ENCODE measurements around the gene SH3RF3.

Gene SH3RF3

GRCh38 chr2:109473616-109474318, 344.8 kb downstream of the SH3RF3 start:
- Histone ChIP-seq H4K20me1 (peaks cover 0 to 48% (median 28%) of the 10 kb centered on the region in 11 experiments; a peak in 13 of 22 replicates), H3K36me3 (peaks cover 0 to 33% (median 7%) of the 10 kb centered on the region in 11 experiments; a peak in 9 of 22 replicates), H3K4me2 (peak overlapping the region; percentile 59 to 97 (median 88)), H3K4me1 (peaks cover 77 to 100% (median 100%) of the 10 kb centered on the region in 10 experiments), H3K9me3 (replicated peaks in 1 of 11) (peaks cover 0 to 8% (median 0%) of the 10 kb centered on the region in 11 experiments; a peak in 6 of 22 replicates), H3K9ac (peak overlapping the region in 5 of 11 experiments; percentile 0 to 64 (median 47); a peak in 7 of 22 replicates), H3K27ac (peak overlapping the region in 7 of 11 experiments; percentile 38 to 69 (median 60); a peak in 14 of 22 replicates), H3K27me3 (no peaks in the 10 kb centered on the region), H3K4me3 (peak overlapping the region in 4 of 10 experiments; percentile 1 to 40 (median 26); a peak in 4 of 20 replicates)
- TF ChIP-seq Cebpa-rat (IDR thresholded peaks at IDR 0.05) = no peak

GRCh38 chr2:109474319-109474825, 345.4 kb downstream of the SH3RF3 start:
- Histone ChIP-seq H4K20me1 (peaks cover 0 to 50% (median 28%) of the 10 kb centered on the region in 11 experiments; a peak in 15 of 22 replicates), H3K9me3 (replicated peaks in 1 of 11) (peaks cover 0 to 8% (median 0%) of the 10 kb centered on the region in 11 experiments; a peak in 6 of 22 replicates), H3K4me1 (peaks cover 77 to 100% (median 100%) of the 10 kb centered on the region in 10 experiments), H3K4me3 (peak overlapping the region in 4 of 10 experiments; percentile 1 to 40 (median 26); a peak in 4 of 20 replicates), H3K27ac (peak overlapping the region in 7 of 11 experiments; percentile 38 to 69 (median 60); a peak in 13 of 22 replicates), H3K27me3 (no peaks in the 10 kb centered on the region), H3K9ac (peak overlapping the region in 5 of 11 experiments; percentile 0 to 64 (median 47); a peak in 9 of 22 replicates), H3K36me3 (peaks cover 0 to 37% (median 7%) of the 10 kb centered on the region in 11 experiments; a peak in 9 of 22 replicates), H3K4me2 (peak overlapping the region; percentile 59 to 97 (median 88))
- no peak for TF ChIP-seq Cebpa-rat (IDR thresholded peaks at IDR 0.05)

DNA sequence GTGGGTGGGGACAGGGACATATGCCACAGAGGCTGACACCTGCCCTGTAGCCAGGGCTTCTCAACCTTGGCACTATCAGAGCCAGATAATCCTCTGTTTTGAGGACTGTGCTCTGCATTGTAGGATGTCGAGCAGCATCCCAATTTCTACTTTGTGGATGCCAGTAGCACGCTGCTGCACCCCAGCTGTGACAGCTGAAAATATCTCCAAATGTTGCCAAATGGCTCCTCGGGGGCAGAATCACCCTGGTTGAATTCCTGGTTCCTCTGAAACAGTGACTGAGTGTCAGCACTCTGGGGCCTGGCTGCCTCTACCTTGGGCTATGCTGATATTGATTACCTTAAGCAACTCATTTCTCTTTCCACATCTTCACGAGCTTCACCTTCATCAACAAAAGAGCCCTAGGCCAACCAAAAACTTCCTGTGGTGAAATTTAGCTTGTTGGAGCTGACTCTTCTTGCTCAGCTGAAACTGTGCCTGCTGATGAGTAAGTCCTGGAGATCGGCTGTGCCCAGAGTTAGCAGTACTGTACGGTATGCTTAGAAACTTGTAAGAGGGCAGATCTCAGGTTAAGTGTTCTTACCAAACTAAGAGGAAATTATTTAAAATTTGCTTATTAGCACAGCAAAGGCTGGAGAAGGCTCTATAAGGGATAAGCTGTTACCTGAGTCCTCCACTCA, 346.7 kb downstream of the SH3RF3 start:
- Histone ChIP-seq H3K36me3 (peaks cover 0 to 44% (median 7%) of the 10 kb centered on the region in 11 experiments; a peak in 10 of 22 replicates), H4K20me1 (peaks cover 0 to 63% (median 39%) of the 10 kb centered on the region in 11 experiments; a peak in 17 of 22 replicates), H3K27ac (peak overlapping the region in 7 of 11 experiments; percentile 7 to 69 (median 60); a peak in 11 of 22 replicates), H3K27me3 (no peaks in the 10 kb centered on the region), H3K4me1 (peaks cover 77 to 100% (median 100%) of the 10 kb centered on the region in 10 experiments), H3K4me2 (peak overlapping the region; percentile 60 to 97 (median 88)), H3K9ac (peak overlapping the region in 4 of 11 experiments; percentile 4 to 45 (median 26); a peak in 4 of 22 replicates), H3K9me3 (replicated peaks in 1 of 11) (peaks cover 0 to 8% (median 0%) of the 10 kb centered on the region in 11 experiments; a peak in 6 of 22 replicates), H3K4me3 (no peak overlapping the region)
- TF ChIP-seq Cebpa-rat (IDR thresholded peaks at IDR 0.05) = no peak

DNA sequence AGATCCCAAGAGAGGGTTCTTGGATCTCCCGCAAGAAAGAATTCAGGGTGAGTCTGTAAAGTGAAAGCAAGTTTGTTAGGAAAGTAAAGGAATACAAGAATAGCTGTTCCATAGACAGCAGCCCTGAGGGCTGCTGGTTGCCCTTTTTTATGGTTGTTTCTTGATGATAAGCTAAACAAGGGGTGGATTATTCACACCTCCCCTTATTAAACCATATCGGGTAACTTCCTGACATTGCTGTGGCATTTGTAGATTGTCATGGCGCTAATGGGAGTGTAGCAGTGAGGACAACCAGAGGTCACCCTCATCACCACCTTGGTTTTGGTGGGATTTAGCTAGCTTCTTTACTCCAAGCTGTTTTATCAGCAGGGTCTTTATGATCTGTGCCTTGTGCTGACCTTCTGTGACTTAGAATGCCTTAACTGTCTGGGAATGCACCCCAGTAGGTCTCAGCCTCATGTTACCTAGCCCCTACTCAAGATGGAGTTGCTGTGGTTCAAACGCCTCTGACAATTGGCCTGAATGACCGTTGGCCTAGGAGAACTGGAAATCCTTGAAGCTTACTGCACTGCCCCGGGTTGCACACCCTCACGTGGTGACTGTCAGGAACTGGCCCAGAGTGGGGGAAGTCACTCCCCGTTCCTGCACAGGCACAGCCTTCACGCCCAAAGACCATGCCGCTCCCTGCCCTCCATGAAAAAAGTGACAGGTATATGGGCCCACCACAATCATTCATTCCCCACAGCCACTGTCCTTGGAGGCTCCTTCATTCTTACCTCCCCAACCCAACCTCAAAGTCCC, 347.8 kb downstream of the SH3RF3 start:
- peaks cover 0 to 45% (median 8%) of the 10 kb centered on the region in 11 experiments; a peak in 10 of 22 replicates for H3K36me3 ChIP-seq
- peak overlapping the region in 4 of 11 experiments; percentile 23 to 69 (median 64); a peak in 4 of 22 replicates for H3K27ac ChIP-seq
- peak overlapping the region in 9 of 11 experiments; percentile 72 to 97 (median 90); a peak in 18 of 22 replicates for H3K4me2 ChIP-seq
- peaks cover 76 to 100% (median 100%) of the 10 kb centered on the region in 10 experiments for H3K4me1 ChIP-seq
- no peak for TF ChIP-seq Cebpa-rat (IDR thresholded peaks at IDR 0.05)
- no peaks in the 10 kb centered on the region for H3K9me3 ChIP-seq (replicated peaks in 1 of 11)
- no peak overlapping the region for H3K4me3 ChIP-seq
- H3K9ac ChIP-seq = no peak overlapping the region
- no peaks in the 10 kb centered on the region for H3K27me3 ChIP-seq
- peaks cover 0 to 75% (median 51%) of the 10 kb centered on the region in 11 experiments; a peak in 17 of 22 replicates for H4K20me1 ChIP-seq

GRCh38 chr2:109478906-109479493, 350.0 kb downstream of the SH3RF3 start:
- no peak for TF ChIP-seq Cebpa-rat (IDR thresholded peaks at IDR 0.05)
- H3K27me3 ChIP-seq = no peaks in the 10 kb centered on the region
- peaks cover 0 to 65% (median 18%) of the 10 kb centered on the region in 11 experiments; a peak in 14 of 22 replicates for H3K36me3 ChIP-seq
- peaks cover 0 to 88% (median 51%) of the 10 kb centered on the region in 11 experiments; a peak in 17 of 22 replicates for H4K20me1 ChIP-seq
- no peaks in the 10 kb centered on the region for H3K9me3 ChIP-seq (replicated peaks in 1 of 11)
- H3K27ac ChIP-seq = peak overlapping the region in 7 of 11 experiments; percentile 15 to 59 (median 42); a peak in 10 of 22 replicates
- H3K9ac ChIP-seq = peak overlapping the region in 4 of 11 experiments; percentile 28 to 61 (median 52); a peak in 6 of 22 replicates
- peaks cover 56 to 100% (median 98%) of the 10 kb centered on the region in 10 experiments for H3K4me1 ChIP-seq
- H3K4me2 ChIP-seq = peak overlapping the region; percentile 43 to 97 (median 88); a peak in 21 of 22 replicates
- H3K4me3 ChIP-seq = 0 out of 20 replicates have a peak overlapping the region, but pooled peaks of 1 of the 10 experiments have one; percentile 4

DNA sequence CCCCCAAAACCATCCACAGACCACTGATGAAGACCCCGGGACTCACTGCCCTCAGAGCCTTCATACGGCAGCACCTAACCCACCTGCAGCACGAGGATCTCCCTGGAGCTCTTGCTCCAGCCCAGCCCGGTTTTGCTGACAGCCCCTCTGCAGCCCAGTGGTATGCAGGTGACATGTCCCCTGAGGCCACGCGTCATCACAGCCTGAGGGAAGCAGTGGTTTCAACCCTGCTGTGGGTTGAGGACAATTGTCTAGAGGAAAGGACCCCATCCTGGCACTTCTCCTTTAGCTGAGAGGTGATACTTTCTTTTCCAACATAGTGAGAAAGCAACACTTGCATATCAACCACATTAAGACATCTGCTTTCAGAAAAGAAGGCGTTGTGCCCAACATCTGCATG, 350.8 kb downstream of the SH3RF3 start:
- TF ChIP-seq Cebpa-rat (IDR thresholded peaks at IDR 0.05) = no peak
- Histone ChIP-seq H3K9me3 (replicated peaks in 1 of 11) (no peaks in the 10 kb centered on the region), H3K4me1 (peaks cover 48 to 100% (median 93%) of the 10 kb centered on the region in 10 experiments), H3K4me3 (no peak overlapping the region; a peak in 1 of 20 replicates), H3K27me3 (no peaks in the 10 kb centered on the region), H3K27ac (peak overlapping the region in 4 of 11 experiments; percentile 39 to 59 (median 48); a peak in 5 of 22 replicates), H3K9ac (peak overlapping the region in 4 of 11 experiments; percentile 28 to 61 (median 52); a peak in 5 of 22 replicates), H3K36me3 (peaks cover 0 to 73% (median 22%) of the 10 kb centered on the region in 11 experiments; a peak in 14 of 22 replicates), H3K4me2 (peak overlapping the region; percentile 43 to 97 (median 88)), H4K20me1 (peaks cover 0 to 80% (median 43%) of the 10 kb centered on the region in 11 experiments; a peak in 17 of 22 replicates)

Data from BLaER1 treated with 17β-estradiol and CSF1 and Interleukin-3, amounts not matched to agents 10 nM and 100 nM (cell line).